HCT116 (cell line): ENCODE measurements around the gene NECAB2. TPM values are rescaled to one million over a fixed set of nuclear protein-coding genes. Genes with fewer than 3 reads are reported as not detected.

Experiments used
- ATAC-seq: fragments of 200-7000 bp; cut with Tn5 transposase; 2 replicates; pipeline ENCODE4 v1.9.1; 2020; ENCODE audit warnings: mild to moderate bottlenecking, moderate library complexity
- BruUV-seq: library from RNA; stranded (reverse); fragments of 400-500 nt; replicated peaks from 2 replicates; lab custom pipeline; 2021; lab: Mats Ljungman, UMichigan
- CTCF ChIA-PET: fragments of 300-600 bp; sonication (Branson Sonifier 250); formaldehyde crosslinking; loops from one replicate; lab custom pipeline; 2021; ENCODE audit warnings: antibody characterized with exemption; lab: Charles Lee
- POLR2A ChIA-PET: fragments of 300-600, 350-600 bp; sonication (Branson Sonifier 250); formaldehyde crosslinking; loops from one replicate; lab custom pipeline; 2021; ENCODE audit warnings: antibody characterized with exemption; lab: Charles Lee
- RAD21 ChIA-PET, 2 experiments: fragments of 300-600 bp; sonication (Branson Sonifier 250); formaldehyde crosslinking; loops; one replicate each; lab custom pipeline; 2023; ENCODE audit warnings: low total read pairs in 2 of 2; ENCODE audit not compliant: uncharacterized antibody in 2 of 2, unreplicated experiment in 2 of 2, low non-redundant PET in 1 of 2; lab: Charles Lee
- DNase-seq: peaks from one replicate; pipeline ENCODE4 v3.0.0-alpha.2; 2010; ENCODE audit warnings: low read depth, low spot score
- H2AFZ ChIP-seq: fragments of 200-600 bp; shearing (Covaris generic), sonication (generic); 2 replicates; pipeline ENCODE4 v1.6.1; 2017; ENCODE audit warnings: low read depth, mixed run types, mixed read lengths, antibody characterized with exemption, low read length; ENCODE audit not compliant: poor library complexity, severe bottlenecking
- H3K27ac ChIP-seq: 2 replicates; pipeline ENCODE4 v1.5.1; 2012; ENCODE audit warnings: low read depth, low read length
- H3K27me3 ChIP-seq: fragments of 200-600 bp; sonication (generic); 2 replicates; pipeline ENCODE4 v1.6.1; 2016; ENCODE audit warnings: mixed run types, low read length, mixed read lengths; ENCODE audit not compliant: insufficient read depth
- H3K36me3 ChIP-seq, 2 experiments: fragments of 200-500 bp in 1 of 2; fragments of 200-600 bp in 1 of 2; sonication (Bioruptor generic) in 1 of 2; sonication (generic) in 1 of 2; 2 replicates each; pipeline versions ENCODE4 v1.5.1 to v1.6.1; 2014 to 2016; ENCODE audit warnings: low read length in 2 of 2, inconsistent platforms in 1 of 2, mixed read lengths in 1 of 2, mixed run types in 1 of 2; ENCODE audit not compliant: insufficient read depth in 2 of 2, control insufficient read depth in 1 of 2
- H3K4me1 ChIP-seq, 2 experiments: fragments of 200-600 bp in 1 of 2; sonication (generic) in 1 of 2; 2 replicates each; pipeline versions ENCODE4 v1.5.1 to v1.6.1; 2012 to 2017; ENCODE audit warnings: low read length in 2 of 2, inconsistent platforms in 1 of 2, mild to moderate bottlenecking in 1 of 2, mixed read lengths in 1 of 2, mixed run types in 1 of 2, moderate library complexity in 1 of 2; ENCODE audit not compliant: insufficient read depth in 2 of 2, control insufficient read depth in 1 of 2
- H3K4me2 ChIP-seq: fragments of 200-600 bp; sonication (generic); 2 replicates; pipeline ENCODE4 v1.6.1; 2017; ENCODE audit warnings: mixed run types, low read length, mixed read lengths
- H3K4me3 ChIP-seq, 2 experiments: fragments of 200-600 bp in 1 of 2; sonication (generic) in 1 of 2; replicated peaks in 1 of 2; 2 replicates each; pipeline ENCODE4 v1.5.1; 2011 to 2016; ENCODE audit warnings: low read length in 2 of 2, control low read depth in 1 of 2, low read depth in 1 of 2, mild to moderate bottlenecking in 1 of 2, mixed read lengths in 1 of 2, mixed run types in 1 of 2
- H3K79me2 ChIP-seq: fragments of 200-600 bp; sonication (generic); 2 replicates; pipeline ENCODE4 v1.6.1; 2017; ENCODE audit warnings: mild to moderate bottlenecking, mixed run types, low read length, moderate library complexity, mixed read lengths; ENCODE audit not compliant: insufficient read depth
- H3K9ac ChIP-seq: fragments of 200-600 bp; sonication (generic); 2 replicates; pipeline ENCODE4 v1.6.1; 2016; ENCODE audit warnings: low read length, mixed read lengths
- H3K9me2 ChIP-seq: fragments of 200-600 bp; sonication (generic), shearing (Covaris generic); 2 replicates; pipeline ENCODE4 v1.6.1; 2017; ENCODE audit warnings: mixed run types, mild to moderate bottlenecking, moderate library complexity; ENCODE audit not compliant: insufficient read depth
- H3K9me3 ChIP-seq, 2 experiments: fragments of 200-500 bp in 1 of 2; fragments of 200-600 bp in 1 of 2; sonication (Bioruptor generic) in 1 of 2; sonication (generic) in 1 of 2; 2 replicates each; pipeline ENCODE4 v1.6.1; 2014 to 2017; ENCODE audit warnings: low read length in 2 of 2, mixed read lengths in 2 of 2, inconsistent platforms in 1 of 2, low read depth in 1 of 2, mild to moderate bottlenecking in 1 of 2, mixed run types in 1 of 2, moderate library complexity in 1 of 2; ENCODE audit not compliant: control insufficient read depth in 1 of 2, insufficient read depth in 1 of 2
- H4K20me1 ChIP-seq: fragments of 200-600 bp; sonication (generic), shearing (Covaris generic); 2 replicates; pipeline ENCODE4 v1.6.1; 2017; ENCODE audit warnings: mixed run types, mild to moderate bottlenecking, moderate library complexity; ENCODE audit not compliant: insufficient read depth
- CBX3 ChIP-seq: IDR thresholded peaks from 2 replicates; pipeline ENCODE4 v1.6.1; 2012; ENCODE audit warnings: low read depth
- TCF7L2 ChIP-seq: IDR thresholded peaks from 2 replicates; pipeline ENCODE4 v1.7.0; 2011; ENCODE audit warnings: borderline replicate concordance, inconsistent platforms; ENCODE audit not compliant: insufficient read depth, insufficient read length; ENCODE audit errors: extremely low read depth
- ZNF274 ChIP-seq: fragments of 200-500 bp; sonication (Bioruptor generic); IDR thresholded peaks from 2 replicates; pipeline ENCODE4 v1.6.1; 2014; ENCODE audit warnings: mild to moderate bottlenecking, low read depth, low read length, inconsistent platforms
- intact Hi-C: fragments of 100-400 bp; cut with micrococcal nuclease; formaldehyde crosslinking; loops from 2 replicates; pipeline ENCODE4 v1.10.0; 2022
- total RNA-seq: library from RNA; stranded (reverse); gene quantifications from one replicate; pipeline ENCODE4 v1.2.1, GENCODE V29; 2021; ENCODE audit not compliant: unreplicated experiment
- TF ChIP-seq, protein P1 (sequence below): IDR thresholded peaks from 2 replicates; pipeline ENCODE4 v1.6.1; 2012; ENCODE audit warnings: low read depth

NECAB2 gene
- total RNA-seq, 1 experiment from 2014 or later, result 0.61 TPM

DNA sequence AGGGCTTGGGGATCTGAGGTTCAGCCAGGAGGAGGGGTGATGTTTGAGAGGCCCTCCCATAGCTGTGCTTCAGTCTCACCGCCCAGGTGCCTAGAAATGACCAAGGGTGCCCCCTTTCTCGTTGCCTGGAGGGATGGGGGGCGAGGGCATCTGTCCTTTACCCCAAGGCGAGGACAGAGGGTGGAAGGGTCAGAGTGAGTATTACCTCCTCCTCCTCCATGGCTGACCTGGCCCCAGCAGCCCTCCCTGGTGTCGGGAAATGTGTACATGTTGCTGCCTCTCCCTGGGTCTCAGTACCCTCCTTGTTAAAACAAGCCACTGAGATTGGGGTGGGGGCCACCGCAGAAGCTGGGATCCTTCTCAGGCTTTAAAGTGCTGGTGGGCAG lies 2.4 kb downstream of the NECAB2 start:
- Histone ChIP-seq H3K4me1 (no peaks in the 10 kb centered on the region), H4K20me1 (no peaks in the 10 kb centered on the region), H3K36me3 (no peaks in the 10 kb centered on the region), H3K27ac (no peak overlapping the region), H2AFZ (no peak overlapping the region), H3K4me3 (no peak overlapping the region), H3K27me3 (no peaks in the 10 kb centered on the region), H3K9ac (no peak overlapping the region), H3K79me2 (no peaks in the 10 kb centered on the region), H3K9me3 (no peaks in the 10 kb centered on the region), H3K4me2 (no peak overlapping the region), H3K9me2 (no peaks in the 10 kb centered on the region)
- ATAC-seq (no peak), DNase-seq (no peak)
- TF ChIP-seq CBX3 (no peak), ZNF274 (no peak), TCF7L2 (no peak)
- TF ChIP-seq, protein P1, sequence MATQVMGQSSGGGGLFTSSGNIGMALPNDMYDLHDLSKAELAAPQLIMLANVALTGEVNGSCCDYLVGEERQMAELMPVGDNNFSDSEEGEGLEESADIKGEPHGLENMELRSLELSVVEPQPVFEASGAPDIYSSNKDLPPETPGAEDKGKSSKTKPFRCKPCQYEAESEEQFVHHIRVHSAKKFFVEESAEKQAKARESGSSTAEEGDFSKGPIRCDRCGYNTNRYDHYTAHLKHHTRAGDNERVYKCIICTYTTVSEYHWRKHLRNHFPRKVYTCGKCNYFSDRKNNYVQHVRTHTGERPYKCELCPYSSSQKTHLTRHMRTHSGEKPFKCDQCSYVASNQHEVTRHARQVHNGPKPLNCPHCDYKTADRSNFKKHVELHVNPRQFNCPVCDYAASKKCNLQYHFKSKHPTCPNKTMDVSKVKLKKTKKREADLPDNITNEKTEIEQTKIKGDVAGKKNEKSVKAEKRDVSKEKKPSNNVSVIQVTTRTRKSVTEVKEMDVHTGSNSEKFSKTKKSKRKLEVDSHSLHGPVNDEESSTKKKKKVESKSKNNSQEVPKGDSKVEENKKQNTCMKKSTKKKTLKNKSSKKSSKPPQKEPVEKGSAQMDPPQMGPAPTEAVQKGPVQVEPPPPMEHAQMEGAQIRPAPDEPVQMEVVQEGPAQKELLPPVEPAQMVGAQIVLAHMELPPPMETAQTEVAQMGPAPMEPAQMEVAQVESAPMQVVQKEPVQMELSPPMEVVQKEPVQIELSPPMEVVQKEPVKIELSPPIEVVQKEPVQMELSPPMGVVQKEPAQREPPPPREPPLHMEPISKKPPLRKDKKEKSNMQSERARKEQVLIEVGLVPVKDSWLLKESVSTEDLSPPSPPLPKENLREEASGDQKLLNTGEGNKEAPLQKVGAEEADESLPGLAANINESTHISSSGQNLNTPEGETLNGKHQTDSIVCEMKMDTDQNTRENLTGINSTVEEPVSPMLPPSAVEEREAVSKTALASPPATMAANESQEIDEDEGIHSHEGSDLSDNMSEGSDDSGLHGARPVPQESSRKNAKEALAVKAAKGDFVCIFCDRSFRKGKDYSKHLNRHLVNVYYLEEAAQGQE, result no peak
- intact Hi-C loops, result no loop called here
- BruUV-seq, result no TSS peak
- ChIA-PET RAD21 (no interaction called here), CTCF (interaction anchor here (1.2 to 2.4 kb wide), 3 partner anchors 17 to 95 kb away, joined by 4 to 8 read pairs (median 5); partner anchors contain the start of gene OSGIN1), POLR2A (no interaction called here)
